ENCODE data around the gene MCTP1.

Gene MCTP1

DNA sequence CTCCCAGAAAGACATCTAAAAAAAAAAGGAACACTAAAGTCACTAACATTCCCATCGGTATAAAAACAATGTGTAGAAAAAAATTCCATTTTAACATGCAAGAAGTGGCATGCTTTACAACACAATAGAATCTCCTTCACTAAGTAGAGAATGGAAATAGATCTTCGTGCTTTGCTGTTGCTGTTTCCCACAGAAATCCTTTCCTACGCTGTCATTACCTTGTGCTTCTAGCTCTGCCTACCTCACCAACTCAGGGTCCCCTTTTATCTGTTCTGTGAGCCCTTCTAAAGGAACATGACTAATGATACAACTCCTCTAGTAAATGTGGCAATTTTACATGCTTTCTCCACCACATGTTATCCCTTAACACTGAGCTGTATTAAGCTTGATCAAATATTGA is 202.9 kb downstream of the MCTP1 start:
- DNase-seq: peak; percentile 65
- in situ Hi-C loops (cut with HindIII; ENCODE audit: low pct_ligation_motif_present, low sequenced_read_pairs): no loop called here
- Histone ChIP-seq H3K4me3 (ENCODE audit: low read depth, low read length) (peak overlapping the region; percentile 12), H3K27me3 (replicated peaks) (no peaks in the 10 kb centered on the region), H3K36me3 (replicated peaks) (no peaks in the 10 kb centered on the region), H3K27ac (peak overlapping the region; percentile 73)
- no peak for TF ChIP-seq CTCF (IDR thresholded peaks at IDR 0.05; ENCODE audit: low read depth, low read length, missing control alignments)

DNA sequence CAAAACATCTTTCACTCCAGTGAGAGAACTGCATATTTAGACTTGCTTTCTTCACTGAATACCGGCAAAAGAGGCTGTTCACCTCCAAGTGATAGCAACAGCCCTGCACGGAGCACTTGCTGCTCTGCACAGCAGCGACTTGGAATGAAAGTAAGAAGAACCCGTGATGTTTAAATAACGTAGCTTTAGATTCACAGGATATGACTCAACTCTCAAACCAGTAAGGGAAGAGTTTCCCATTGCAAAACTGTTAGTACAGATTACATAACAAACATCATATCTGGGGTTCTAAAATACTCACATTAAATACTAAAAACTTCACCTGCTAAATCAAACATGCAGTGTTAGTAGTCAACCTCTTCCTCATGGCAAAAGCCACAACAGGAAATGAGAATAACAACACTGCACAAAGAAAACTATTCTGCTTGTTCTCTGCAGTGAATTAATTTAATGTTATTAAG is 203.4 kb downstream of the MCTP1 start:
- Histone ChIP-seq H3K27me3 (replicated peaks) (no peaks in the 10 kb centered on the region), H3K4me3 (ENCODE audit: low read depth, low read length) (peak overlapping the region; percentile 64), H3K36me3 (replicated peaks) (no peaks in the 10 kb centered on the region), H3K27ac (peak overlapping the region; percentile 73)
- DNase-seq: peak; percentile 84
- TF ChIP-seq CTCF (IDR thresholded peaks at IDR 0.05; ENCODE audit: low read depth, low read length, missing control alignments): no peak
- in situ Hi-C loops (cut with HindIII; ENCODE audit: low pct_ligation_motif_present, low sequenced_read_pairs): no loop called here

DNA sequence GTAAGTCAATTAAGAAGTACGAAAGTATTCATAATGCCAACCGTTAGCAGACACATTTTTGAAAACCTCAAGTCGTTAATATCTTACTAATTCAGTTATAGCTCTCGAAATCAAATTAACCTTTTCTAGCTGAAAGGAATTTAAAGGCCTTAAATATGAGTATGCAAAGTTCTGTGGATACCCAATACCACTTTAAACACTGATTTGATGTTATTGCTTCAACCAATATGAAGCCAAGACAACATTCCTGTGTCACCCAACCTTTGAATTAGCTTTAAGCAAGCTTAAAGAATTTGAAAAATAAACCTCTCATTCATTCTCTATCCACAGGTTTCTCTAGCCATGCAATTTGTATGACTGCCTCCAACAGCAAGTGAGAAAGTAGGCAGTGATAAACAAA is 204.5 kb downstream of the MCTP1 start:
- in situ Hi-C loops (cut with HindIII; ENCODE audit: low pct_ligation_motif_present, low sequenced_read_pairs): no loop called here
- Histone ChIP-seq H3K4me3 (ENCODE audit: low read depth, low read length) (peak overlapping the region; percentile 64), H3K27me3 (replicated peaks) (no peaks in the 10 kb centered on the region), H3K27ac (no peak overlapping the region), H3K36me3 (replicated peaks) (no peaks in the 10 kb centered on the region)
- no peak for TF ChIP-seq CTCF (IDR thresholded peaks at IDR 0.05; ENCODE audit: low read depth, low read length, missing control alignments)
- no peak for DNase-seq

DNA sequence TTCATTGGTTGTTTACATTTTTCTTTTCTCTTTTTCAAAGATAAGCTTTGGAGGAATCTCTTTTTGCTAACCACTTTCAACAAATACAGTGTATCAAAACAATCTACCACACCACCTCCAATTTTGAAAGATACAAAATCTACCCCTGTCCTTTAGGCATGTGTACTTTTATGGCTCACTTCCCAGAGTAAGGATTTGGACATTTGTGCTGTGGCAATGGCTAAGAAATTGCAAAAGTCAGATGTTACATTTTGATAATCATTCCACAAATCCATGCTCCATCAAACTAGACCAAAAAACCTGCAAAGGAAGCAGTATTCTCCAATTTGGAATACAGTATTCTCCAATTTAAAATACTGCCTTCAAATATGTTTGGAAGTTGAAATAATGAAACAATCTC is 204.9 kb downstream of the MCTP1 start:
- H3K27me3 ChIP-seq (replicated peaks): no peaks in the 10 kb centered on the region
- no peak for TF ChIP-seq CTCF (IDR thresholded peaks at IDR 0.05; ENCODE audit: low read depth, low read length, missing control alignments)
- no peak overlapping the region for H3K27ac ChIP-seq
- in situ Hi-C loops (cut with HindIII; ENCODE audit: low pct_ligation_motif_present, low sequenced_read_pairs): no loop called here
- peak overlapping the region; percentile 64 for H3K4me3 ChIP-seq (ENCODE audit: low read depth, low read length)
- no peaks in the 10 kb centered on the region for H3K36me3 ChIP-seq (replicated peaks)
- DNase-seq: no peak

DNA sequence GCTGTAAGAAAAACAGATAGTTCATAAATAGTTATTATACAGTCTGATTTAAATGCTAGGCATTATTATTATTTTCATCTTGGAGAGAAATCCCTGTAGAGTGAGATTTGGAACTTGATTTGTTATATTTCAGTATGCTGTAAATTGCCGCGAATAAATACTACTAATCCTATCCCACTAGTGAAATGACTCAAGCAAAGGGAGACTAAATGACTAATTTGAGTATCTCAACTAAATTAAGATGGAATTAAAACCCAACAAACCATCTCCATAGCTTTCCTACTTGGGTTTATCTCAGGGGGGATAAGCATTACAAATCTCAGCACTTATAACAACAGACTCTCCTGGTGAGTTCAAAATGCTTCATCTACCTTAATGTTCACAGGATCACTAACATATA is 206.0 kb downstream of the MCTP1 start:
- DNase-seq: no peak
- Histone ChIP-seq H3K27ac (no peak overlapping the region), H3K27me3 (replicated peaks) (no peaks in the 10 kb centered on the region), H3K36me3 (replicated peaks) (no peaks in the 10 kb centered on the region), H3K4me3 (ENCODE audit: low read depth, low read length) (no peak overlapping the region)
- in situ Hi-C loops (cut with HindIII; ENCODE audit: low pct_ligation_motif_present, low sequenced_read_pairs): no loop called here
- TF ChIP-seq CTCF (IDR thresholded peaks at IDR 0.05; ENCODE audit: low read depth, low read length, missing control alignments): no peak

DNA sequence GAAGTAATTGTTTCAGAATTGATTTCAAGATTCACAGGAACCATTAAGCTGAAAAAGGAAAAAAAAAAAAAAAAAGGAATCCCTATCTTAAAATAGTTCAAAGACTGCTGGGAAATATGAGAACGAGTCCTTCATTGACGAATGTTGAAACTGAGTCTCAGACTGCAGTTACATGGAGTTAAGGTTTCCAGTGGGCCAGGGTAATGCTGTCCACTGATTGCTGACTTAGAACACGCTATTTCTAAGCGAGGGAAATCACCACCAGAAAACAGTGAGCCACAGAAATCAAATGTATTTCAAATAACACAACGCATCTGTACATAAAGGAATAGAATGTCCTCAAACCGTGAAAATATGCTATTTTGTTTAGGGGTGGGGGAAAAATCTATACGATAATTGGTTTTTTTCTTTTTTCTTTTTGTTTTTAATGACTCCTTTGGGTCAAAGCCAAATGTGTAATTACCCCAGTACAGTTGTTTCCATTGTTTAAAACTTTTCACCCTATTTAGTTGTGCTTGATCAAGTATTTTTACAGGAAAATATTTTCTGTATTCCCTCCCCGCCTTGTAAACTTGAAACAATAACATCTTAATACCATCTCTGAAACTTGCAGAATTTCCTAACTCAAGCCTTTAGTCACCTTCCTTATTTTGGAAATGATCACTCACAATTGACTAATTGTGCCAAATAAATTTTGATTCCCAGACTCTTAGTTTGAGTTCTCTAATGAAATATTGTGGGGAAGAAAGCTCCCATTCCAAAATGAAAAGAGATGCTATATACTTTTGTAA is 208.3 kb downstream of the MCTP1 start:
- DNase-seq: no peak
- in situ Hi-C loops (cut with HindIII; ENCODE audit: low pct_ligation_motif_present, low sequenced_read_pairs): no loop called here
- Histone ChIP-seq H3K27ac (no peak overlapping the region), H3K36me3 (replicated peaks) (no peaks in the 10 kb centered on the region), H3K27me3 (replicated peaks) (no peaks in the 10 kb centered on the region), H3K4me3 (ENCODE audit: low read depth, low read length) (no peak overlapping the region)
- TF ChIP-seq CTCF (IDR thresholded peaks at IDR 0.05; ENCODE audit: low read depth, low read length, missing control alignments): no peak

Measured in brain microvascular endothelial cell (primary cell).